Fibroblast of upper back skin (primary cell): Measurements from ENCODE around the gene ADD1.
A peak's percentile ranks its signal among the peaks of the same experiment; 100 is the strongest.

ENCODE experiments used
- DNase-seq: peaks from one replicate; pipeline ENCODE4 v3.0.0-alpha.2; 2013

Gene ADD1

GRCh38 chr4:2925931-2926860 lies 82.6 kb downstream of the ADD1 start:
- no peak for DNase-seq

GRCh38 chr4:2927016-2927695 lies 83.5 kb downstream of the ADD1 start:
- no peak for DNase-seq

GRCh38 chr4:2927696-2928075 lies 84.0 kb downstream of the ADD1 start:
- no peak for DNase-seq

GRCh38 chr4:2928242-2929176 lies 84.9 kb downstream of the ADD1 start:
- DNase-seq: no peak

GRCh38 chr4:2929469-2929868 lies 85.8 kb downstream of the ADD1 start:
- no peak for DNase-seq

- DNase-seq: no peak
Measured at GRCh38 chr4:2930135-2930757, 86.6 kb downstream of the ADD1 start.

- no peak for DNase-seq
Measured at GRCh38 chr4:2930758-2931511, 87.3 kb downstream of the ADD1 start.

- DNase-seq: no peak
Measured at GRCh38 chr4:2931512-2932301, 88.1 kb downstream of the ADD1 start.

GRCh38 chr4:2932321-2932950 lies 88.8 kb downstream of the ADD1 start:
- DNase-seq: no peak

GRCh38 chr4:2932951-2933565 lies 89.4 kb downstream of the ADD1 start:
- DNase-seq: no peak

GRCh38 chr4:2933566-2934076 lies 90.0 kb downstream of the ADD1 start:
- no peak for DNase-seq

- DNase-seq: no peak
Measured at GRCh38 chr4:2934077-2934812, 90.6 kb downstream of the ADD1 start.

- peak; percentile 88 for DNase-seq
Measured at GRCh38 chr4:2934813-2935761, 91.4 kb downstream of the ADD1 start.

- DNase-seq: no peak
Measured at GRCh38 chr4:2935762-2936743, 92.4 kb downstream of the ADD1 start.

GRCh38 chr4:2936773-2937145 lies 93.1 kb downstream of the ADD1 start:
- DNase-seq: no peak

- DNase-seq: no peak
Measured at GRCh38 chr4:2937146-2937857, 93.7 kb downstream of the ADD1 start.
